GM12864 (cell line): Measurements from ENCODE around the gene HNRNPAB.
"Not testable (repeated sequence)": the region's sequence is repeated elsewhere in the genome, so short reads cannot be mapped to it uniquely, and the experiment has no call there.

Source experiments
- DNase-seq: peaks from one replicate; pipeline ENCODE4 v3.0.0-alpha.2; 2011; ENCODE audit warnings: low read depth
- H3K4me3 ChIP-seq: 2 replicates; pipeline ENCODE4 v1.5.1; 2011; ENCODE audit warnings: mild to moderate bottlenecking, low read depth, low read length, control low read depth
- TF ChIP-seq, protein P1 (sequence below): IDR thresholded peaks from 2 replicates; pipeline ENCODE4 v1.5.1; 2011; ENCODE audit warnings: low read depth, mild to moderate bottlenecking, moderate library complexity, low read length, control low read depth, inconsistent platforms; ENCODE audit errors: missing control alignments

HNRNPAB gene

DNA sequence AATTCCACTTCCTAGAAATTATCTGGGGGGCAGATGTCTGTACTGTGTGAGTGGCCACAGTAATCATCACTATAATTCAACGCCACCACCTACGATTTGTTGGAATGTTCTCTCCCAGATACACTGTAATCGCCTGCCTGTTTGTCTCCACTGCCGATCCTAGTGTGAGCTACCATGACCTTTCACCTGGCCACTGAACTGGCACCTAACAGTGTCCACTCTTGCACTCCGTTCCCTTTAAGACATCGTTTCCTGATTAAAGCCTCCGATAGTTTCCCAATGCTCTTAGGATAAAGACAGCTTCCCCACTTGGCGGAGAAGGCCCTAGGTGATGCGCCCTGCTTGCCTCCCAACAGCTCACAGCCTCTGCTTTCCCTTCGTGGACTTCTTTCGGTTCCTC lies 24.3 kb downstream of the HNRNPAB start:
- H3K4me3 ChIP-seq = no peak overlapping the region
- TF ChIP-seq, protein P1, sequence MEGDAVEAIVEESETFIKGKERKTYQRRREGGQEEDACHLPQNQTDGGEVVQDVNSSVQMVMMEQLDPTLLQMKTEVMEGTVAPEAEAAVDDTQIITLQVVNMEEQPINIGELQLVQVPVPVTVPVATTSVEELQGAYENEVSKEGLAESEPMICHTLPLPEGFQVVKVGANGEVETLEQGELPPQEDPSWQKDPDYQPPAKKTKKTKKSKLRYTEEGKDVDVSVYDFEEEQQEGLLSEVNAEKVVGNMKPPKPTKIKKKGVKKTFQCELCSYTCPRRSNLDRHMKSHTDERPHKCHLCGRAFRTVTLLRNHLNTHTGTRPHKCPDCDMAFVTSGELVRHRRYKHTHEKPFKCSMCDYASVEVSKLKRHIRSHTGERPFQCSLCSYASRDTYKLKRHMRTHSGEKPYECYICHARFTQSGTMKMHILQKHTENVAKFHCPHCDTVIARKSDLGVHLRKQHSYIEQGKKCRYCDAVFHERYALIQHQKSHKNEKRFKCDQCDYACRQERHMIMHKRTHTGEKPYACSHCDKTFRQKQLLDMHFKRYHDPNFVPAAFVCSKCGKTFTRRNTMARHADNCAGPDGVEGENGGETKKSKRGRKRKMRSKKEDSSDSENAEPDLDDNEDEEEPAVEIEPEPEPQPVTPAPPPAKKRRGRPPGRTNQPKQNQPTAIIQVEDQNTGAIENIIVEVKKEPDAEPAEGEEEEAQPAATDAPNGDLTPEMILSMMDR = no peak
- no peak for DNase-seq

DNA sequence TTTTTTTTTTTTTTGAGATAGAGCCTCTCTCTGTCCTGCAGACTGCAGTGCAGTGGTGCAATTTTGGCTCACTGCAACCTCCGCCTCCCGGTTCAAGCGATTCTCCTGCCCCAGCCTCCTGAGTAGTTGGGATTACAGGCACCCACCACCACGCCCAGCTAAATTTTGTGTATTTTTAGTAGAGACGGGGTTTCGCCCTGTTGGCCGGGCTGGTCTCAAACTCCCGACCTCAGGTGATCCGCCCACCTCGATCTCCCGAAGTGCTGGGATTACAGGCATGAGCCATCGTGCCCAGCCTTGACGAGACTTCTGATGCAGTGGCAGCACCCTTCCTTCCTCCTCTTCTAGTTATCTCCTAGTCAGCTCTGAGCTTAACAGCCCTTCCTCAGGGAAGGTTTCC lies 24.8 kb downstream of the HNRNPAB start:
- H3K4me3 ChIP-seq = not testable (repeated sequence)

DNA sequence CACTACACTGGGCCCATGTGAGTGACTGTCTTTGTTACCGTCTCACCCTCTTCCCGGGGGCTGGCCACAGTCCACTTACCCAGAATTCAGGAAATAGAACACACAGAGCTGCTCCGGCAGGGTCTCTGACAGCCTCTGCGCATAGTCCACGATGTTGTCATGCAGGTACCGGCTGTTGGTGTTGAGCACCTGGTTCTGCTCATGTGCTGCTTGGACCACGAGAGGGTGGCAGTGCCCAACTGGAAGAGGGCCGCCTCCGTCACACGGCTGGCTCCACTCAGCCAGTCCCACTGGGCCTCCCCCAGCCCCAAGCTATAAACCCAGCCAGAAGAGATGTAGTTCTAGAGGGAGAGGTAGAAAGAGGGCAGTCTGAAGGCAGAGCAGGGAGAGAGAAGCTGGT lies 25.5 kb downstream of the HNRNPAB start:
- H3K4me3 ChIP-seq = no peak overlapping the region
- TF ChIP-seq, protein P1 = no peak
- no peak for DNase-seq

More for the DNA sequence above, 24.8 kb downstream of the HNRNPAB start:
- DNase-seq = not testable (repeated sequence)

DNA sequence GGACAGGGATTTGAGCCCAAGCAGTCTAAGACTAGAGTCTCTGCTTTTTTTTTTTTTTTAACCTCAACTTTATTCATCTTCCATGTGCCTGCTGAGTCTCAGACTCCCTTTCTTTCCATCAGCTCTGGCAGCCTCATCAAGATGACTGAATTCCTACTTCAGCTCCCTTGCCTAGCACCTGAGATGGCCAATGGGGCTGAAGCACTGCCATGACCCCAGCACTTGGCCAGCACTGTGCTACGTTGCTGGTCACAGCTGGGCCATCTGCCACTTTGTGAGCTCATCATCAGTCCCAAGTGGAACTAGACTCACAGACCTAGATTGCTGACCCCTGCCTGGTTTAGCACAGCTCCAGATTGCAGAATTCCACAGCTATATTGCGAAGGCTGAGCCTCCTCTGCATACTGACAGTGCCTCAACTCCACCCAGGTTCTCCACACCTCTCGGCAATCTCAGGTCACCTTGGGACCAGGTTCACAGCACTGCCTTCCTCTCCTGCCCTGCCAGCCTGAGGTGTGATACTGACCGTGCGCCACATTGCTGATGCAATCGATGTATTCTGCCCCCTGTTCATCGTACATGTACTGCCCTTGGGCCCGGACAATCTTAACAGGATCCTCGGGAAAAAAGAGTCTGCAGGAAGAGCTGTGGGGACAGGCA lies 26.7 kb downstream of the HNRNPAB start:
- peak overlapping the region; percentile 98 for H3K4me3 ChIP-seq
- TF ChIP-seq, protein P1 = no peak
- no peak for DNase-seq

DNA sequence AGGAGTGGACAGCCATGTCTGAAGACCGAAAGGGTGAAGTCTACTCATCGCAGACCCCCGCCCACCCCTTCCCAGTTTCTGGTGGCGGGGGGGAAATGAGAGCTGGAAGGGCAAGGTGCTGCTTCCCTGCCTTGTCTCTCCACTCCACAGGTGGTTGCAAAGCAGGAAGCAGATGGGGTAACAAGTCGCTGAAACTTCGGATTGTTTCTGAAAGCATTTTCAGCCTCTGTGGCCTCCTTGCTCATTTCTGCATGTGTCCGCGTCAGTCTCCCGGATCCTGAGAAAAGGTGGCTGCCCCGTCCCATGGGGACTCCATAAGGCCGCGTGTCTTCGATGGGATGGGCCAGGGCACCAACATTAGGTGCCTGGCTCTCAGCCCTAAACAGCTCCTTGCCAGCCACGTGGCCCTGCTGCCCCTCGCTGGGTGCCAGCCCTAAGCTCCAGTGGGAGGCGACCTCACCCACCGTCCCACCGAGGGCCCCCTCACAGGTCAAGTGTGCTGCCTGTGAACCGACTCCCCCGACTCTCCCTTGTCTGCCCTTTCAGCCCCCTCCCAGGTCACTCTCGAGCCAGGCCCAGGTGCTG lies 27.3 kb downstream of the HNRNPAB start:
- no peak for DNase-seq
- TF ChIP-seq, protein P1 = no peak

DNA sequence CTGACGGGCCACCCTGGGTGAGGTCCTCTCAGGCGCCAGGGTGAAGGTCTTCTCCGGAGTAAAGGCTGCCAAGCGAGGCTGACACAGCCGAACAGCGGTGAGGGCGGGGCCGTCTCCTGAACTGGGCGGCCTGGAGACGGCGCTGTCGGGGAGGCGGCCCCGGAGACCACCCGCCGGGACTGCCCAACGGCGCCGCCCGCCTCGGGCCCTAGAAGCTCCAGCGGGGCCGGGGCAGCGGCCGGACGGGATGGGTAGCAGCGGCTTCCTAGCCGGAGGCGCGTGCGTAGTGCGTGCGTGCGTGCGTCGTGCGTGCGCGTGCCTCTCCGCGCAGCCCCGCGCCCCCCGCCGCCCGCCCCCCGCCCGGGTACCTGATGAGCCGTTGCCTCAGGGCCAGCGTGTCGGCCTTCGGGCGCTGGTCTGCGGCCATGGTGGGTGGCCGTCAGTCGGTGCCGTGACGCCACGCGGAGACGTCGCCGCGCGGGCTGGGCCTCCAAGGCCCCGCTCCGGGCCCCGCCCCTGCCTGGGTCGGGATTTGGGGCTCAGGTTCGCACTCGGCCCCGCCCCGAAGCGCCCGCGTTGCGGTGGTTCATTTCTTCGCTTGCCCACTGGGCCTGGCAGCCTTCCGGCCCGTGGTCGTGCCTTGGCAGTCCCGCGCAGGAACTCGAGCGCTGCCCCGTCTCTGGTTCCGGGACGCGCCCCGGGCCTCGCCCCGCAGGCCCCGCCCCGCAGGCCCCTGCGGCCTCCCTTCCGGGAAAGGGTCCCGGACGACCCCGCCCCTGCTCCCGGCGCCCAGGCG lies 28.0 kb downstream of the HNRNPAB start, which contains the start of gene PHYKPL:
PHYKPL (minus strand) TSS at position 679 of the 796 bp plus-strand sequence; CDS start at position 427, 252 bp downstream.
- DNase-seq = no peak
- peak within 1 kb of the TSS; percentile 98 for H3K4me3 ChIP-seq
- TF ChIP-seq, protein P1 = no peak

More for the DNA sequence above, 27.3 kb downstream of the HNRNPAB start:
- H3K4me3 ChIP-seq = peak overlapping the region; percentile 98

DNA sequence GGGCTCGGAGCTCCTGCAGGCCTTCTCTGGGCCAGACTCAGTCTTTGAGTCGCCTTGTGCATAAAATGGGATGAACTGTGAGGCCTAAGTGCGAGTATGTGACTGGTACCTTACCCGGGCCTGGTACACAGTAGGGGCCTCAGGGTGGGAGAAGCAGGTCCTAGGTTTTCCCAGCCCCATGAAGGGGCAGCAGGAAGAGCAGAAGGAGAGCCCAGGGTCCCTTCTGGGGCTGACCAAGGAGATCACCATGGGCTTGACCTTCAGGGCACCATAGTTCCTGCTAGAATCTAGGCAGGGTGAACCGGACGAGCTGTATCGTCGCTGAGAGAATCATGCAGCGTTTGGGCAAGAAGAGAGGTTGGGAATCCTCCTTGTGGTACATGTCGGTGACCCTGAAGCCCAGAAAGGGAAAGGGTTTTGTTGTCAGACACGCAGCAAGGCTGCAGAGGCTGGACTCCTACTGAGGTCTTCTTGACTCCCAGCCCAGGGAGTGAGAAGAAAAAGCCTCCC lies 28.6 kb downstream of the HNRNPAB start:
- TF ChIP-seq, protein P1 = no peak
- H3K4me3 ChIP-seq = peak overlapping the region; percentile 98
- no peak for DNase-seq
